ENCODE data around the gene ELMO1.

- TF ChIP-seq SMAD3 (CRISPR knock-in tag; IDR thresholded peaks at IDR 0.05) (no peak), PCBP2 (optimal IDR thresholded peaks at IDR 0.05; ENCODE audit: low read depth, low read length, poor library complexity, severe bottlenecking) (no peak), TBL1XR1 (IDR thresholded peaks at IDR 0.05; ENCODE audit: borderline replicate concordance, low read length, partially characterized antibody) (no peak)
Measured at GRCh38 chr7:37186753-37187152, 261.9 kb downstream of the ELMO1 start.

Data from HepG2 (cell line).